Neuronal stem cell (in vitro differentiated cells): ENCODE results near the gene HAPLN3.

Source experiments
- DNase-seq: peaks from one replicate; pipeline ENCODE4 v3.0.0-alpha.2; 2013; ENCODE audit warnings: low spot score
- H2AFZ ChIP-seq: one replicate; pipeline ENCODE4 v1.6.1; 2013; ENCODE audit warnings: mild to moderate bottlenecking, low read length, inconsistent platforms
- H2AK5ac ChIP-seq: 2 replicates; pipeline ENCODE4 v1.6.1; 2013; ENCODE audit warnings: low read depth, mild to moderate bottlenecking, inconsistent platforms, low read length, moderate library complexity, mixed read lengths
- H2BK120ac ChIP-seq: 2 replicates; pipeline ENCODE4 v1.6.1; 2013; ENCODE audit warnings: low read depth, mild to moderate bottlenecking, inconsistent platforms, low read length, moderate library complexity, mixed read lengths
- H2BK12ac ChIP-seq: one replicate; pipeline ENCODE4 v1.6.1; 2013; ENCODE audit warnings: low read length, inconsistent platforms
- H2BK15ac ChIP-seq: 2 replicates; pipeline ENCODE4 v1.6.1; 2013; ENCODE audit warnings: mild to moderate bottlenecking, low read length, inconsistent platforms, mixed read lengths
- H2BK5ac ChIP-seq: one replicate; pipeline ENCODE4 v1.6.1; 2013; ENCODE audit warnings: inconsistent platforms, mild to moderate bottlenecking, low read length, moderate library complexity
- H3K14ac ChIP-seq: one replicate; pipeline ENCODE4 v1.6.1; 2013; ENCODE audit warnings: low read length, inconsistent platforms
- H3K18ac ChIP-seq: 2 replicates; pipeline ENCODE4 v1.6.1; 2013; ENCODE audit warnings: low read length, inconsistent platforms
- H3K23ac ChIP-seq: 2 replicates; pipeline ENCODE4 v1.6.1; 2013; ENCODE audit warnings: low read depth, mild to moderate bottlenecking, mixed read lengths, low read length, inconsistent platforms; ENCODE audit not compliant: poor library complexity
- H3K27ac ChIP-seq: replicated peaks from 3 replicates; pipeline ENCODE4 v1.5.1; 2013; ENCODE audit warnings: low read length, inconsistent platforms
- H3K27me3 ChIP-seq, 3 experiments: 2 replicates each; pipeline ENCODE4 v1.6.1; 2013; ENCODE audit warnings: low read length in 3 of 3, mild to moderate bottlenecking in 2 of 3, inconsistent platforms in 1 of 3, low read depth in 1 of 3, mixed read lengths in 1 of 3, moderate library complexity in 1 of 3; ENCODE audit not compliant: control insufficient read depth in 3 of 3, insufficient read depth in 3 of 3
- H3K36me3 ChIP-seq, 2 donors: replicated peaks in 1 of 2; 2 replicates each; pipeline ENCODE4 v1.6.1; 2013; ENCODE audit warnings: low read length in 2 of 2; ENCODE audit not compliant: control insufficient read depth in 2 of 2, insufficient read depth in 2 of 2
- H3K4ac ChIP-seq: 2 replicates; pipeline ENCODE4 v1.6.1; 2013; ENCODE audit warnings: inconsistent platforms, mild to moderate bottlenecking, low read length, moderate library complexity
- H3K4me1 ChIP-seq, 2 donors: 1 replicate in 1 of 2; 2 replicates in 1 of 2; pipeline ENCODE4 v1.6.1; 2013; ENCODE audit warnings: low read length in 2 of 2, low read depth in 1 of 2; ENCODE audit not compliant: control insufficient read depth in 2 of 2, insufficient read depth in 1 of 2
- H3K4me2 ChIP-seq: one replicate; pipeline ENCODE4 v1.6.1; 2013; ENCODE audit warnings: mild to moderate bottlenecking, low read length, inconsistent platforms; ENCODE audit not compliant: insufficient read depth, poor library complexity, severe bottlenecking
- H3K4me3 ChIP-seq, 2 donors: 2 replicates each; pipeline ENCODE4 v1.5.1; 2013; ENCODE audit warnings: low read length in 2 of 2, mild to moderate bottlenecking in 2 of 2, inconsistent platforms in 1 of 2, moderate library complexity in 1 of 2
- H3K79me1 ChIP-seq: one replicate; pipeline ENCODE4 v1.6.1; 2013; ENCODE audit warnings: low read depth, mild to moderate bottlenecking, inconsistent platforms, low read length, moderate library complexity
- H3K9ac ChIP-seq: one replicate; pipeline ENCODE4 v1.6.1; 2013; ENCODE audit warnings: mild to moderate bottlenecking, low read depth, low read length, inconsistent platforms; ENCODE audit not compliant: poor library complexity
- H3K9me3 ChIP-seq, 2 donors: replicated peaks in 1 of 2; 2 replicates each; pipeline versions ENCODE3 to v1.6.1; 2013; ENCODE audit warnings: low read length in 2 of 2, mild to moderate bottlenecking in 2 of 2, inconsistent platforms in 1 of 2, low read depth in 1 of 2, mixed read lengths in 1 of 2, moderate library complexity in 1 of 2; ENCODE audit not compliant: control insufficient read depth in 2 of 2, insufficient read depth in 1 of 2
- H4K8ac ChIP-seq: one replicate; pipeline ENCODE4 v1.6.1; 2013; ENCODE audit warnings: low read depth, mild to moderate bottlenecking, inconsistent platforms, low read length, moderate library complexity
- H4K91ac ChIP-seq: one replicate; pipeline ENCODE4 v1.6.1; 2013; ENCODE audit warnings: low read length, low read depth, mild to moderate bottlenecking, inconsistent platforms; ENCODE audit not compliant: poor library complexity
- WGBS, 2 donors: extraction: QIAGEN DNeasy Blood & Tissue Kit; methylation state at CpG; one replicate each; pipeline ENCODE4 v1.1.7; 2013; ENCODE audit warnings: missing lambda C conversion rate in 2 of 2, mixed read lengths in 1 of 2; ENCODE audit not compliant: insufficient read length in 2 of 2, insufficient replicate concordance in 1 of 2; ENCODE audit errors: extremely low coverage in 2 of 2; 5-methylcytosine and 5-hydroxymethylcytosine counted together

Gene HAPLN3

DNA sequence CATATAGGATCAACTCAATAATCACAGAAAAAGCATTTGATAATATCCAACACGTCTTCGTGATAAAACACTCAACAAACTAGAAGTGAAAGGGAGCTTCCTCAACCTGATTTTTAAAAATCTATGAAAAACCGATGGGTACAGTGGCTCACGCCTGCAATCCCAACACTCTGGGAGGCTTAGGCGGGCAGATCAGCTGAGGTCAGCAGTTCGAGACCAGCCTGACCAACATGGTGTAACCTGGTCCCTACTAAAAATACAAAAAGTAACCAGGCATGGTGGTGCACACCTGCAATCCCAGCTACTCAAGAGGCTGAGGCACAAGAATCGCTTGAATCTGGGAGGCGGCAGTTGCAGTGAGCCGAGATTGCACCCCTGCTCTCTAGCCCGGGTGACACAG is 20.0 kb upstream of the HAPLN3 start:
- no peak overlapping the region for H2BK12ac ChIP-seq
- peaks cover 4 to 11% of the 10 kb centered on the region in 2 donors for H3K4me1 ChIP-seq
- H3K4me2 ChIP-seq: no peak overlapping the region

DNA sequence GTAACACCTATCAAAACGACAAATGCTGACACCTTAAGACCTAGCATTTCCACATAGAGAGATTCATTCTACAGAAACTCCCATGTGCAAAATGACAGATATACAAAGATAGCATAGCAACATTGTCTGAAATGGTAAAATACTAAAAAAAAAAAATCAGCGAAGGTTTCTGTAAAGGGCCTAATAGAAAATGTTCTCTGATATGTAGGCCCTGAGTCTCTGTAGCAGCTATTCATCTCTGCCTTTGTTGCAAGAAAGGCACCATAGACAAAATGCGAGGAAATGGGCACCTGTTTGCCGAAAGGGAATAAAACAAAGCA is 18.5 kb upstream of the HAPLN3 start:
- no peaks in the 10 kb centered on the region for H3K27me3 ChIP-seq
- no peak overlapping the region for H4K8ac ChIP-seq
- no peak overlapping the region for H2BK15ac ChIP-seq
- peaks cover 8 to 25% of the 10 kb centered on the region in 2 donors for H3K36me3 ChIP-seq
- no peaks in the 10 kb centered on the region for H3K9me3 ChIP-seq
- WGBS, 2 donors: no CpG with 5 or more reads among the region's 4 CpGs
- H3K14ac ChIP-seq: no peak overlapping the region
- peak overlapping the region in 1 of 2 donors; percentile 73 for H3K4me3 ChIP-seq
- no peak overlapping the region for H2AK5ac ChIP-seq
- peak overlapping the region; percentile 99 for H2AFZ ChIP-seq
- H3K18ac ChIP-seq: no peak overlapping the region
- H2BK5ac ChIP-seq: no peak overlapping the region
- peak overlapping the region; percentile 68 for H3K27ac ChIP-seq
- H3K23ac ChIP-seq: no peak overlapping the region
- H3K79me1 ChIP-seq: peaks cover 5% of the 10 kb centered on the region
- no peak overlapping the region for H3K9ac ChIP-seq
- H4K91ac ChIP-seq: no peak overlapping the region
- no peak for DNase-seq
- H3K4me2 ChIP-seq: peak overlapping the region; percentile 64
- H3K4ac ChIP-seq: no peak overlapping the region
- no peak overlapping the region for H2BK120ac ChIP-seq
- H3K4me1 ChIP-seq: peaks cover 4 to 19% of the 10 kb centered on the region in 2 donors
- H2BK12ac ChIP-seq: no peak overlapping the region

More for the DNA sequence above, 20.0 kb upstream of the HAPLN3 start:
- Histone ChIP-seq H3K4me3 (no peak overlapping the region), H4K8ac (no peak overlapping the region), H2BK15ac (no peak overlapping the region), H3K23ac (no peak overlapping the region), H3K4ac (no peak overlapping the region), H3K27ac (no peak overlapping the region), H2AFZ (no peak overlapping the region), H3K9me3 (no peaks in the 10 kb centered on the region), H3K14ac (no peak overlapping the region), H4K91ac (no peak overlapping the region), H3K9ac (no peak overlapping the region), H2BK120ac (no peak overlapping the region), H2BK5ac (no peak overlapping the region), H3K27me3 (no peaks in the 10 kb centered on the region), H3K18ac (no peak overlapping the region), H3K36me3 (peaks cover 0 to 10% of the 10 kb centered on the region in 2 donors), H2AK5ac (no peak overlapping the region), H3K79me1 (peaks cover 5% of the 10 kb centered on the region)
- WGBS, 2 donors: no CpG with 5 or more reads among the region's 10 CpGs
- no peak for DNase-seq

DNA sequence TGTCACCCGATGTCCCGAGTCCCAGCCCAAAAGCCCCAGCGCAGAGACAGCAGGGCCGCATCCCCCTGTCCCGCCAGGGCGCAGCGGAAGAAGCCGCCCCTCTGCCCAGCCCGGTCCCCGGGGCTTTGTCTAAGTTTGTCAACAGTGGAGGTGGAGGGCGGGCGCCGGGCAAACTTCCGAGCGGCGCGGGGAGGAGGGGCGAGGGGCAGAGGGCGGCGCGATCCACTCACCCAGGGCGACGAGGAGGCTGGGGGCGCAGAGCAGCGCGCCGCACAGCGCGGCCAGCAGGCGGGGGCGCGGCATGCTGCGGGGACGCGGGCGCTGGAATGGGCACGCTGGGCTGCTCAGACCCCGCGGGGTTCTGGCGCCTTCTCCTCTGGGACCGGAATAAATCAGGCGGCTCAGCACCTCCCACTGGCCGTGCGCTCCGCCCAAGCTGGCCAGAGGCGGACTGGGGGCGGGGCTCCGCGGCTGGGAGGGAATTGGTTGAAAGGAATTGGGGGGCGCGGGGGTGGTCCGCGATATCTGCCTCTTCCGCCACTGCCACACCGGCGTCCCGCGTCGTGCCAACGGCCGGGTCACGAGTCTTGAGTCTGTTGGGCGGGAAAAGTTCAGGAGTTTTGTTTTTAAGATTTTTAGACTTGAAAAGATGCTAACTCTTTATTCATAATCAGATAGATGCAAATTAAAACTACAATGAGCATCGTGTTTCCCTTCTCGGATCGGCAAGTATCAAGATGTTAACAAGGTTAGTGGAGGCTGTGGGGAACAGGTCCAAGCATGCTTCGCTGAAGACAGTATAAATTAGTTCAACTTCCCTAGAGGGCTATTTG is 17.9 kb upstream of the HAPLN3 start, which contains the start of gene MFGE8:
TSS of gene MFGE8 (minus strand) at position 363 of the 833 bp plus-strand sequence. CDS start at position 303, 60 bp downstream.
- H2BK15ac ChIP-seq: peak within 1 kb of the TSS; percentile 71
- H3K14ac ChIP-seq: no peak within 1 kb of the TSS
- peak within 1 kb of the TSS; percentile 40 for H3K4ac ChIP-seq
- no CpG with 5 or more reads among the region's 67 CpGs for WGBS, 2 donors
- H2AK5ac ChIP-seq: peak within 1 kb of the TSS; percentile 98
- peak within 1 kb of the TSS; percentile 99 for H2AFZ ChIP-seq
- peaks cover 8 to 31% of the 10 kb centered on the region in 2 donors for H3K36me3 ChIP-seq
- H3K4me2 ChIP-seq: peak within 1 kb of the TSS; percentile 64
- peak within 1 kb of the TSS; percentile 85 for H3K18ac ChIP-seq
- peaks cover 4 to 19% of the 10 kb centered on the region in 2 donors for H3K4me1 ChIP-seq
- H3K27ac ChIP-seq: peak within 1 kb of the TSS; percentile 68
- H2BK5ac ChIP-seq: peak within 1 kb of the TSS; percentile 96
- peaks cover 5% of the 10 kb centered on the region for H3K79me1 ChIP-seq
- peak; percentile 85 for DNase-seq
- peak within 1 kb of the TSS; percentile 79 for H3K9ac ChIP-seq
- H3K9me3 ChIP-seq: no peaks in the 10 kb centered on the region
- no peak within 1 kb of the TSS for H2BK12ac ChIP-seq
- no peak within 1 kb of the TSS for H4K91ac ChIP-seq
- H3K23ac ChIP-seq: peak within 1 kb of the TSS; percentile 98
- no peaks in the 10 kb centered on the region for H3K27me3 ChIP-seq
- H2BK120ac ChIP-seq: no peak within 1 kb of the TSS
- peak within 1 kb of the TSS; percentile 73 to 79 for H3K4me3 ChIP-seq
- H4K8ac ChIP-seq: no peak within 1 kb of the TSS

DNA sequence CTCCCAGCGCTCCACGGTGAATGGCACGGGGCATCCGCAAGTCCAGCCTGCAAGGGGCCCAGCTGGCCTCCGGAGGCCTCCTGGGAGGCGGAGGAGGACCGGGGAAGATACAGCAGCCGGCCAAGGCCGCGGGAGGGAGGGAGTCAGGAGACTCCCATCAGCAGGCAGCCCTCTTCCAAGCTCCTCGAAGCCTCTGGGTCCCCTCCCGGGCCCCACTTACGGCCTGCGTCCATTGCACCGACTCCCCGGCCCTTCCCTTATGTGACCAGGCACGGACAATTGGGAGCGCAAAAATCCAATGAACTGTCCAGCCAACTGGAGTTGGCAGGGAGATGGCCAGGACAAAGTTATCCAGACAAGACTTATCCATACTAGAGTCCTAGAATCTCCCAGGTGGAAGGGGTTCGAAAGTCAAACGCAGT is 17.2 kb upstream of the HAPLN3 start:
- Histone ChIP-seq H3K36me3 (peaks cover 11 to 38% of the 10 kb centered on the region in 2 donors), H3K4me1 (peaks cover 4 to 19% of the 10 kb centered on the region in 2 donors), H4K8ac (no peak overlapping the region), H3K27ac (peak overlapping the region; percentile 68), H2AFZ (peak overlapping the region; percentile 99), H2BK120ac (no peak overlapping the region), H2BK12ac (no peak overlapping the region), H4K91ac (no peak overlapping the region), H3K9me3 (no peaks in the 10 kb centered on the region), H3K4ac (peak overlapping the region; percentile 40), H2BK15ac (peak overlapping the region; percentile 71), H3K4me3 (peak overlapping the region; percentile 73 to 79), H3K79me1 (peaks cover 5% of the 10 kb centered on the region), H3K14ac (no peak overlapping the region), H3K23ac (peak overlapping the region; percentile 27), H2AK5ac (peak overlapping the region; percentile 98), H3K9ac (peak overlapping the region; percentile 64), H3K18ac (peak overlapping the region; percentile 85), H3K4me2 (peak overlapping the region; percentile 64), H3K27me3 (no peaks in the 10 kb centered on the region), H2BK5ac (peak overlapping the region; percentile 96)
- no peak for DNase-seq
- WGBS, 2 donors: no CpG with 5 or more reads among the region's 20 CpGs
